Activated CD4-positive, alpha-beta T cell treated with anti-CD3 and anti-CD28 coated beads for 36 hours (primary cell): ENCODE measurements around the gene CACNA2D3. TPM values are rescaled to one million over a fixed set of nuclear protein-coding genes. Genes with fewer than 3 reads are reported as not detected.

ENCODE experiments used
- ATAC-seq: fragments of 200-7000 bp; cut with Tn5 transposase; one replicate; pipeline ENCODE4 v1.10.0; 2021; ENCODE audit warnings: mild to moderate bottlenecking, moderate library complexity
- CTCF ChIA-PET: fragments of 350-600 bp; sonication (Branson Sonifier 250); formaldehyde crosslinking; loops from one replicate; lab custom pipeline; 2021; ENCODE audit warnings: antibody characterized with exemption; lab: Charles Lee
- POLR2A ChIA-PET: fragments of 350-600 bp; sonication (Branson Sonifier 250); formaldehyde crosslinking; loops from one replicate; lab custom pipeline; 2021; ENCODE audit warnings: antibody characterized with exemption, inconsistent platforms; lab: Charles Lee
- DNase-seq: peaks from one replicate; pipeline ENCODE4 v3.0.0-alpha.2; 2020
- H3K27ac Mint-ChIP-seq: one replicate; pipeline ENCODE4 v1.8.0; 2021; ENCODE audit warnings: mixed read lengths
- H3K27me3 Mint-ChIP-seq: one replicate; pipeline ENCODE4 v1.8.0; 2021; ENCODE audit warnings: mixed read lengths
- H3K36me3 Mint-ChIP-seq: one replicate; pipeline ENCODE4 v1.8.0; 2021; ENCODE audit warnings: low read depth, mixed read lengths
- H3K4me1 Mint-ChIP-seq: one replicate; pipeline ENCODE4 v1.8.0; 2021; ENCODE audit warnings: mixed read lengths
- H3K4me3 Mint-ChIP-seq: one replicate; pipeline ENCODE4 v1.8.0; 2021; ENCODE audit warnings: mild to moderate bottlenecking, moderate library complexity, mixed read lengths
- H3K9me3 Mint-ChIP-seq: one replicate; pipeline ENCODE4 v1.8.0; 2021; ENCODE audit warnings: low read depth, mixed read lengths
- intact Hi-C, 2 experiments: fragments of 100-400 bp; cut with DNase I in 1 of 2; cut with micrococcal nuclease in 1 of 2; formaldehyde crosslinking; loops; one replicate each; pipeline versions ENCODE4 v1.14.2 to v1.15.1; 2022 to 2024; cut with DNase I, micrococcal nuclease
- total RNA-seq, 2 experiments: library from RNA; stranded (reverse); gene quantifications; one replicate each; pipeline ENCODE4 v1.2.3, GENCODE V29; 2021

CACNA2D3 gene
- total RNA-seq, 2 experiments from 2014 or later: not detected

- H3K4me3 Mint-ChIP-seq: no peak overlapping the region
- intact Hi-C loops: no loop called here
- peaks cover 13% of the 10 kb centered on the region for H3K27me3 Mint-ChIP-seq
- POLR2A ChIA-PET: no interaction called here
- H3K36me3 Mint-ChIP-seq: no peaks in the 10 kb centered on the region
- H3K9me3 Mint-ChIP-seq: no peaks in the 10 kb centered on the region
- ATAC-seq (no peak), DNase-seq (no peak)
- no peak overlapping the region for H3K27ac Mint-ChIP-seq
- CTCF ChIA-PET: no interaction called here
- H3K4me1 Mint-ChIP-seq: no peaks in the 10 kb centered on the region
Observed at GRCh38 chr3:54262541-54262940, 140.2 kb downstream of the CACNA2D3 start.

- no peak overlapping the region for H3K27ac Mint-ChIP-seq
- no peak for ATAC-seq
- H3K27me3 Mint-ChIP-seq: peaks cover 13% of the 10 kb centered on the region
- H3K4me3 Mint-ChIP-seq: no peak overlapping the region
- ChIA-PET POLR2A (no interaction called here), CTCF (no interaction called here)
- H3K4me1 Mint-ChIP-seq: no peaks in the 10 kb centered on the region
- no peaks in the 10 kb centered on the region for H3K36me3 Mint-ChIP-seq
- intact Hi-C loops: no loop called here
- no peak for DNase-seq
- no peaks in the 10 kb centered on the region for H3K9me3 Mint-ChIP-seq
Observed at GRCh38 chr3:54262946-54263345, 140.6 kb downstream of the CACNA2D3 start.

- POLR2A ChIA-PET: no interaction called here
- Mint-ChIP-seq H3K27me3 (peaks cover 13% of the 10 kb centered on the region), H3K4me3 (no peak overlapping the region), H3K4me1 (no peaks in the 10 kb centered on the region), H3K36me3 (no peaks in the 10 kb centered on the region), H3K9me3 (no peaks in the 10 kb centered on the region), H3K27ac (no peak overlapping the region)
- DNase-seq (no peak), ATAC-seq (no peak)
- intact Hi-C loops: no loop called here
- CTCF ChIA-PET: no interaction called here
Observed at GRCh38 chr3:54264050-54264449, 141.7 kb downstream of the CACNA2D3 start.

GRCh38 chr3:54270816-54271526 lies 148.6 kb downstream of the CACNA2D3 start:
- CTCF ChIA-PET: no interaction called here
- ATAC-seq (no peak), DNase-seq (no peak)
- Mint-ChIP-seq H3K4me1 (no peaks in the 10 kb centered on the region), H3K9me3 (peaks cover 1% of the 10 kb centered on the region), H3K36me3 (no peaks in the 10 kb centered on the region), H3K27me3 (peaks cover 5% of the 10 kb centered on the region), H3K27ac (no peak overlapping the region), H3K4me3 (no peak overlapping the region)
- intact Hi-C loops: no loop called here
- POLR2A ChIA-PET: no interaction called here

- CTCF ChIA-PET: interaction anchor here (0.7 kb wide), 1 partner anchor 376 kb away, joined by 3 read pairs; no protein-coding TSS in a partner anchor
- DNase-seq (no peak), ATAC-seq (no peak)
- Mint-ChIP-seq H3K4me3 (no peak overlapping the region), H3K9me3 (peaks cover 6% of the 10 kb centered on the region), H3K4me1 (no peaks in the 10 kb centered on the region), H3K27me3 (peaks cover 5% of the 10 kb centered on the region), H3K36me3 (no peaks in the 10 kb centered on the region), H3K27ac (no peak overlapping the region)
- intact Hi-C loops: no loop called here
- POLR2A ChIA-PET: no interaction called here
Observed at GRCh38 chr3:54273791-54274190, 151.4 kb downstream of the CACNA2D3 start.

- Mint-ChIP-seq H3K36me3 (no peaks in the 10 kb centered on the region), H3K9me3 (peaks cover 6% of the 10 kb centered on the region), H3K27ac (no peak overlapping the region), H3K4me1 (no peaks in the 10 kb centered on the region), H3K4me3 (no peak overlapping the region), H3K27me3 (peaks cover 2% of the 10 kb centered on the region)
- ATAC-seq (no peak), DNase-seq (no peak)
- CTCF ChIA-PET: no interaction called here
- intact Hi-C loops: no loop called here
- POLR2A ChIA-PET: no interaction called here
Observed at GRCh38 chr3:54274607-54275006, 152.3 kb downstream of the CACNA2D3 start.

GRCh38 chr3:54279005-54279583 lies 156.7 kb downstream of the CACNA2D3 start:
- DNase-seq (no peak), ATAC-seq (no peak)
- ChIA-PET POLR2A (no interaction called here), CTCF (no interaction called here)
- H3K27ac Mint-ChIP-seq: no peak overlapping the region
- H3K27me3 Mint-ChIP-seq: peaks cover 14% of the 10 kb centered on the region
- H3K9me3 Mint-ChIP-seq: peaks cover 6% of the 10 kb centered on the region
- no peaks in the 10 kb centered on the region for H3K36me3 Mint-ChIP-seq
- no peak overlapping the region for H3K4me3 Mint-ChIP-seq
- intact Hi-C loops: no loop called here
- no peaks in the 10 kb centered on the region for H3K4me1 Mint-ChIP-seq

- H3K27me3 Mint-ChIP-seq: peaks cover 12% of the 10 kb centered on the region
- intact Hi-C loops: no loop called here
- ChIA-PET POLR2A (no interaction called here), CTCF (interaction anchor here (0.7 kb wide), 1 partner anchor 62 kb away, joined by 3 read pairs; no protein-coding TSS in a partner anchor)
- H3K4me1 Mint-ChIP-seq: no peaks in the 10 kb centered on the region
- H3K36me3 Mint-ChIP-seq: no peaks in the 10 kb centered on the region
- ATAC-seq: no peak
- no peak overlapping the region for H3K27ac Mint-ChIP-seq
- no peaks in the 10 kb centered on the region for H3K9me3 Mint-ChIP-seq
- no peak for DNase-seq
- H3K4me3 Mint-ChIP-seq: no peak overlapping the region
Observed at GRCh38 chr3:54283470-54283869, 161.1 kb downstream of the CACNA2D3 start.

- Mint-ChIP-seq H3K4me1 (no peaks in the 10 kb centered on the region), H3K4me3 (no peak overlapping the region), H3K9me3 (peaks cover 3% of the 10 kb centered on the region), H3K27ac (no peak overlapping the region), H3K36me3 (no peaks in the 10 kb centered on the region), H3K27me3 (peaks cover 2% of the 10 kb centered on the region)
- ChIA-PET CTCF (no interaction called here), POLR2A (no interaction called here)
- no peak for ATAC-seq
- intact Hi-C loops: no loop called here
- DNase-seq: no peak
Observed at GRCh38 chr3:54294214-54294613, 171.9 kb downstream of the CACNA2D3 start.

- no peak overlapping the region for H3K27ac Mint-ChIP-seq
- DNase-seq: no peak
- intact Hi-C loops: no loop called here
- H3K4me3 Mint-ChIP-seq: no peak overlapping the region
- ChIA-PET POLR2A (no interaction called here), CTCF (no interaction called here)
- no peak for ATAC-seq
- H3K36me3 Mint-ChIP-seq: no peaks in the 10 kb centered on the region
- H3K9me3 Mint-ChIP-seq: peaks cover 1% of the 10 kb centered on the region
- H3K4me1 Mint-ChIP-seq: no peaks in the 10 kb centered on the region
- H3K27me3 Mint-ChIP-seq: peaks cover 2% of the 10 kb centered on the region
Observed at GRCh38 chr3:54296531-54296930, 174.2 kb downstream of the CACNA2D3 start.

- POLR2A ChIA-PET: no interaction called here
- intact Hi-C loops: no loop called here
- ATAC-seq: no peak
- no peaks in the 10 kb centered on the region for H3K9me3 Mint-ChIP-seq
- DNase-seq: no peak
- no peaks in the 10 kb centered on the region for H3K4me1 Mint-ChIP-seq
- no peak overlapping the region for H3K27ac Mint-ChIP-seq
- H3K4me3 Mint-ChIP-seq: no peak overlapping the region
- peaks cover 2% of the 10 kb centered on the region for H3K27me3 Mint-ChIP-seq
- CTCF ChIA-PET: interaction anchor here (0.7 kb wide), 2 partner anchors 341 to 710 kb away, joined by 3 to 4 read pairs; no protein-coding TSS in a partner anchor
- H3K36me3 Mint-ChIP-seq: no peaks in the 10 kb centered on the region
Observed at GRCh38 chr3:54299169-54299935, 177.0 kb downstream of the CACNA2D3 start.
